HG03432 (cell line): ENCODE results near the gene ZBTB24.
"Not testable (repeated sequence)": the region's sequence is repeated elsewhere in the genome, so short reads cannot be mapped to it uniquely, and the experiment has no call there.

ENCODE experiments used
- ATAC-seq: cut with Tn5 transposase; IDR thresholded peaks from one replicate; pipeline ENCODE4 v1.9.1; 2021; ENCODE audit warnings: mild to moderate bottlenecking, moderate library complexity; ENCODE audit not compliant: unreplicated experiment

ZBTB24 gene

DNA sequence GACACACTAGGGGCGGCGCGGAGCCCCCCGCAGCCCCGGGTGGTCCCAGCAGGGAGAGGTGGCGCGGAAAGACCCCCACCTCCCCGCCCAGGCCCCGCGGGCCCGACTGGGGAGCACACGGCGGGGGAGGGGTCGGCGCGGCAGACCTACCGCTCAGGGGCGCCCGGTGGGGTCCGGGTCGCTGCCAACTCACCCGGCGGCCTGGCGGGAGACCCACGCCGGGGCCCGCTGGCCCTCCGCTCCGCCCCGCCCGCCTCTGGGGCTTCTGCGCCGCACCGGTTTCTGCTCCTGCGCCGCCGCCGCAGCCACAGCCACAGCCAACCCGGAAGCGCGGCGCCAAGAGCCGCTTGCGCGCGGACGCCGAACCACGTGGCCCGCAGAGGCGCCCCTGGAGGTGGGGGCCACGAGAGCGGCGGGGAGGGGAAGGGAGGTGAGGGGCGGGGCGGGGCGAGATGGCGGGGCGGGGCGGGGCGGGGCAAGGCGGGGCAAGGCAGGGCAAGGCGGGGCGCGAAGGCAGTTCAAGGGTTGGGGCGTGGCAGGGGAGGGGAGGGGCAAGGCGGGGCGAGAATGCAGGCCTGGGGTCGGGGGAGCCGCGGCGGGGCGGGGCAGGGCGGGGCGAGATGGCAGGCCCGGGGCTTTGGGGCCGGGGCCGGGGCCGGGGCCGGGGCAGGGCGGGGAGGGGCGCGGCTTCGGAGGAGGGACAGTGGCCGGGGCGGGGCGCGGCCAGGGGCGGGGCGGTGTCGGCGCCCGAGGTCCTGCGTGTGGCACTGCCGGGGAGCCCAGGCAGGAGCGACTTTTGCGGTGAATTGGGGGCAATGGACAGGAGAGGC is at the start of gene ZBTB24:
TSS of gene ZBTB24 (minus strand) at position 315 of the 830 bp plus-strand sequence. CDS start 1,193 bp downstream, outside the sequence.
- ATAC-seq, result peak; percentile 92

- ATAC-seq, result no peak
Observed at GRCh38 chr6:109531446-109531845, 48.4 kb upstream of the ZBTB24 start.

GRCh38 chr6:109527989-109528388 is 45.0 kb upstream of the ZBTB24 start:
- ATAC-seq, result no peak

- peak; percentile 72 for ATAC-seq
Observed at GRCh38 chr6:109526905-109527628, 44.0 kb upstream of the ZBTB24 start.

- no peak for ATAC-seq
Observed at GRCh38 chr6:109524129-109524528, 41.1 kb upstream of the ZBTB24 start.

GRCh38 chr6:109523478-109523877 is 40.5 kb upstream of the ZBTB24 start:
- ATAC-seq, result no peak

GRCh38 chr6:109521080-109521479 is 38.1 kb upstream of the ZBTB24 start:
- no peak for ATAC-seq

DNA sequence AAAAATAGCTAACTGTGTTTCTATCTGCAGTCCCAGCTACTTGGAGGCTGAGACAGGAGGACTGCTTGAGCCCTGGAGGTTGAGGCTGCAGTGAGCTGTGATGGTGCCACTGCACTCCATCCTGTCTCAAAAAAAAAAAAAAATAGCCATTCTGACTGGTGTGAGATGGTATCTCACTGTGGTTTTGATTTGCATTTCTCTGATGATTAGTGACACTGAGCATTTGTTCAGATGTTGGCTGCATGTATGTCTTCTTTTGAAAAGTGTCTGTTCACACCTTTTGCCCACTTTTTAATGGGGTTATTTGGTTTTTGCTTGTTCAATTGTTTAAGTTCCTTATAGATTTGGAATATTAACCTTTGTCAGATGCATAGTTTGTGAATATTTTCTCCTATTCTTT is 36.6 kb upstream of the ZBTB24 start:
- ATAC-seq, result not testable (repeated sequence)

- ATAC-seq, result no peak
Observed at GRCh38 chr6:109516929-109517328, 33.9 kb upstream of the ZBTB24 start.

GRCh38 chr6:109515781-109516409 is 32.9 kb upstream of the ZBTB24 start:
- ATAC-seq, result no peak

DNA sequence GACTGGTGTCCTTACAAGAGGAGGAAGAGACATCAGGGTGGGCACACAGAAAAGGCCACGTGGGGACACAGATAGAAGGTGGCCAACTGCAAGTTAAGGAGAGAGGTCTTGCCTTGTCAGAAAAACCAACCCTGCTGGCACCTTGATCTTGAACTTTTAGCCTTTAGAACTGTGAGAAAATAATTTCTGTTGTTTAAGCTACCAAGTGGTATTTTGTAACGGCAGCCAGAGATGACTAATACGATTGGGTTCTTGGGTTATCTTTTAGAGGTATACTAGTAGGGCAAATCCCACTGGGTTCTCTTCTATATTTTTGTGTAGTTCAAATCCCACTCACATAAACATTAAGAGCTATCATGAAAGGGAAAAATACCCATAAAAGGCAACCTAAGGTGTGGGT is 31.9 kb upstream of the ZBTB24 start:
- ATAC-seq, result no peak

GRCh38 chr6:109513571-109514071 is 30.6 kb upstream of the ZBTB24 start:
- no peak for ATAC-seq

DNA sequence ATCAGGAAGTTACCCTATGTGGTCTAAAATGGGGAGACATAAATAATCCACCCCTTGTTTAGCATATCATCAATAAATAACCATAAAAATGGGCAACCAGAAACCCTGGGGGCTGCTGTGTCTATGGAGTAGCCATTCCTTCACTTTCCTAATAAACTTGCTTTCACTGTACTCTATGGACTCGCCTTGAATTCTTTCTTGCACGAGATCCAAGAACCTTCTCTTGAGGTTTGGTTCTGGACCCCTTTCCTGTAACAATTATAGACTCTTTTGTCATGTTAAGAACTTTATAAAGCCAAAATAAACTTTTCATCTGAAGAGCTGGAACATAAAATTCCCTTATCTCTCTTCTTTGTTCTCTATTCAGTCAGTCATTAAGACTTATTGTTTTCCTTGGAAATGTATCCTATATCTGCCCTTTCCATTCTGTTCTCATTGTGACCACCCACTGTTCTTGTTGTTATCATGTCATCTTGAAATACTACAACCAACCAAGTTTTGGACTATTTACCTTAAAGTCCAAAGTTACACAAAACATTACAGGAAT is 29.3 kb upstream of the ZBTB24 start:
- ATAC-seq, result no peak

DNA sequence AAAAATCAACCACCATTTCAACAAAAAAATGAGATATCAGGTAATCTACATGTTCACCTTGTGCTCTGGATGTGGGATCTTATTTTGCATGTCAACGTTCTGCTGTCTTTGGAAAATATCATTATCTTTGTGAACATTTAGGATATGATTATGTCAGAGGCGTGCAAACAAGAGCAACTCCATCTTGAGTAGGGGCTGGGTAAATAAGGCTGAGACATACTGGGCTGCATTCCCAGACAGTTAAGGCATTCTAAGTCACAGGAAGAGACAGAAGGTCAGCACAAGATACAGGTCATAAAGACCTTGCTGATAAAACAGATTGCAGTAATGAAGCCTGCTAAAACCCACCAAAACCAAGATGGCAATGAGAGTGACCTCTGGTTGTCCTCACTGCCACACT is 28.8 kb upstream of the ZBTB24 start:
- ATAC-seq, result no peak

DNA sequence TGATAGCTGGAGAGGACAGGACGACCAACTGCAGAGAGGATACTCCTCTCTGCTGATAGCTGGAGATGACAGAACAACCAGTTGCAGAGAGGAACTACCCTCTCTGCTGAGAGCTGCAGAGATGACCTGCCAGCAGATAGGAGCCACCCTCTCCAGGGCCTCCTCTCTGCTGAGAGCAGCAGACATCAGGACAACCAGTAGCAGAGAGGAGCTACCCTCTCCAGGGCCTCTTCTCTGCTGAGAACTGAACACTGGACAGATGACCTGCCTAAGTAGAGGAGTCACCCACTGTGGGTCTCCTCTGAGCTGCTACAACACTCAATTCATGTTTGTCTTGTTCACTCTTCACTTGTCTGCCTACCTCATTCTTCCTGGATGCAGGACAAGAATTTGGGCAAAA is 27.3 kb upstream of the ZBTB24 start:
- ATAC-seq, result no peak

DNA sequence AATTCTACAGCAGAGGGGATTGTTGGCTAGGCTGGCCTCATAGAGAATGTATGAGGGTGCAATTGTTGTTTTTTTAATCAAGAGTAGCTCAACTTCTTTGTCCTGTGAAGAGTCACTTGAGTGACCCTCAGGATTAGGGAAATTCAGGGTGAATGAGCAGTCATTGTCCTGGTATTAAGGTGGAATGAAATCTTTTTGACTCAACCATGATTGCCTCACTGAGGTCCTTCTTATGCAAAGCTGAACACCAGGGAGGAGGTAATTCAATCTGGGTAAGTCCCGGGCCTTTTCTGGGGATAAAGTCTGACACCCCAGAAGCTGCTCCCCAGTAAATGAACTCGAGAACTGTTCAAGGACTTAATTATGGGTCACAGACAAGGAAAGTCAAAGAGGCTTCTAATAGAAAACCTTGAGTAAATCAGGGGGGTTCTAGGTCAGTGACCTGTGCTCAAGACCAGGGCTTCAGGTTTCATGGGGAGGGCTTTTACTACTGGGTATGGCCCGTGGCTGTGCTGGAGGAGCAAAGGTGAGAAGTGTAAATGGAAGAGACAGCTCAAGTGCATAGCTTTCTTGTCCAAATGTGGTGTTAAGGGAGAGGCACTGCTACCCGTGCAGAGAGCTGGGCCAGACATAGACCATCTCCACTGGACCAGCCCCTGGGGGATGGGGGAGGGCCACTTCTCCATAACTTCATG is 25.3 kb upstream of the ZBTB24 start:
- no peak for ATAC-seq

GRCh38 chr6:109507490-109508072 is 24.6 kb upstream of the ZBTB24 start:
- ATAC-seq, result no peak

- ATAC-seq, result no peak
Observed at GRCh38 chr6:109506841-109507240, 23.8 kb upstream of the ZBTB24 start.

DNA sequence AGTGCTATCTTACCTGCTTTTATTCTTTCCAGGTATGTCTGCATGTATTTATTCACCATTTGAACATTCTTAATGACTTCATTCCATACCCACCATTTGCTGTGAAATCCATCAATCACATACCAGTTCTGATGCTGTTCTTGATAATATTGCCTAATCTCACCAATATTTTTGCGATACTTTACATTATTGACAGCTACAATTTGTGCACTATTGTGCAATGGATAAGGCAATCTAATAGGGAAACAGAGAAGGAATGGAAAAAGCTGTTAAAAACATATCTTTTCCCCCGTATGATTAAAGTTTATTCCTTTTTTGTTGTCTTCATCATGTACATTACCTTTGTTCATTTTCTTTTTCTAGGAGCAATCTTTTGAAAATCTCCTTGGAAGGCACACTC is 23.3 kb upstream of the ZBTB24 start:
- ATAC-seq, result no peak
